ENCODE results near the gene ID2. TPM values are rescaled to one million over a fixed set of nuclear protein-coding genes. Genes with fewer than 3 reads are reported as not detected.
A peak's percentile ranks its signal among the peaks of the same experiment; 100 is the strongest.

Gene ID2
- total and polyA plus RNA-seq, 3 experiments from 2014 or later = 162 to 378 (median 165) TPM

- Histone ChIP-seq H3K27ac (ENCODE audit: low read depth, low read length) (peak overlapping the region; percentile 82), H3K36me3 (ENCODE audit: insufficient read depth, low read length) (no peaks in the 10 kb centered on the region), H3K27me3 (ENCODE audit: insufficient read depth, low read length, poor library complexity, severe bottlenecking) (peaks cover 12% of the 10 kb centered on the region), H3K4me3 (ENCODE audit: low read length) (peak overlapping the region; percentile 70), H3K4me1 (ENCODE audit: insufficient read depth, low read length) (peaks cover 39% of the 10 kb centered on the region), H3K9me3 (ENCODE audit: low read length) (no peaks in the 10 kb centered on the region)
- POLR2A ChIA-PET = interaction anchor here (0.6 to 3.3 kb wide), 29 partner anchors 23 to 1767 kb away, joined by 3 to 83 read pairs (median 5); partner anchors contain the start of gene ODC1
- H3K27ac Mint-ChIP-seq = peak overlapping the region; percentile 92 to 97 (median 96)
- H3K27me3 Mint-ChIP-seq = peaks cover 11 to 15% of the 10 kb centered on the region in 2 donors
- peak overlapping the region; percentile 88 to 100 (median 98) for H3K4me3 Mint-ChIP-seq
- peak; percentile 54 to 82 (median 71) for DNase-seq
- H3K4me1 Mint-ChIP-seq = peaks cover 42 to 48% (median 48%) of the 10 kb centered on the region in 3 donors
- H3K36me3 Mint-ChIP-seq = peaks cover 0 to 25% (median 10%) of the 10 kb centered on the region in 3 donors
- H3K9me3 Mint-ChIP-seq = peaks cover 0 to 1% (median 0%) of the 10 kb centered on the region in 5 donors
- CTCF ChIA-PET = interaction anchor here (0.8 to 4.9 kb wide), 14 partner anchors 10 to 1584 kb away, joined by 3 to 31 read pairs (median 3); no protein-coding TSS in a partner anchor
Observed at GRCh38 chr2:8680822-8681760, 765 bp upstream of the ID2 start.

GRCh38 chr2:8682719-8683667 is 1.1 kb downstream of the ID2 start:
- peaks cover 34 to 39% (median 38%) of the 10 kb centered on the region in 3 donors for H3K4me1 Mint-ChIP-seq
- H3K36me3 ChIP-seq (ENCODE audit: insufficient read depth, low read length) = no peaks in the 10 kb centered on the region
- peak overlapping the region; percentile 95 to 100 (median 99) for H3K4me3 Mint-ChIP-seq
- H3K27me3 Mint-ChIP-seq = peaks cover 2 to 5% of the 10 kb centered on the region in 2 donors
- POLR2A ChIA-PET = interaction anchor here (0.7 to 3.3 kb wide), 17 partner anchors 39 to 1215 kb away, joined by 3 to 83 read pairs (median 6); no protein-coding TSS in a partner anchor
- H3K27ac Mint-ChIP-seq = peak overlapping the region; percentile 86 to 99 (median 96)
- no peaks in the 10 kb centered on the region for H3K27me3 ChIP-seq (ENCODE audit: insufficient read depth, low read length, poor library complexity, severe bottlenecking)
- H3K36me3 Mint-ChIP-seq = peaks cover 2 to 25% (median 10%) of the 10 kb centered on the region in 3 donors
- no peaks in the 10 kb centered on the region for H3K9me3 Mint-ChIP-seq
- CTCF ChIA-PET = interaction anchor here (1.0 to 4.9 kb wide), 8 partner anchors 108 to 1255 kb away, joined by 3 to 31 read pairs (median 6); no protein-coding TSS in a partner anchor
- H3K9me3 ChIP-seq (ENCODE audit: low read length) = no peaks in the 10 kb centered on the region
- peak in 4 of 5 donors; percentile 35 to 67 (median 56) for DNase-seq
- H3K4me3 ChIP-seq (ENCODE audit: low read length) = peak overlapping the region; percentile 99
- peak overlapping the region; percentile 81 for H3K27ac ChIP-seq (ENCODE audit: low read depth, low read length)
- H3K4me1 ChIP-seq (ENCODE audit: insufficient read depth, low read length) = peaks cover 26% of the 10 kb centered on the region

DNA sequence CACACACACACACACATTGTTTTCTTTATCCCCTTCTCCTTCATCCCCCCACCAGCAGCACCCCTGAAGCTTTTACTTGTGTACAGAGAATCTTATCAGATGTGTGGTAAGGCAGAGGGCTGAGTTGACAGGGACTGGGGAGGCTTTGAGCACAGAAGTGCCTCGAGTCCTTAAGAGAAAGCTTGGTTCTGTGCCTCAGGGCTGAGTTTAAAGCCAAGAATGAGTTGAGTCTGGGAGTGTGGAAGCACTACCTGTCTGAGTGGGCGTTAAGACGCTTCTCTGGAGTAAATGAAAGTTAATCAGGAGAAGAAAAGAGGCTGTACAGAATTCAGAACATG is 2.7 kb downstream of the ID2 start:
- Histone ChIP-seq H3K27ac (ENCODE audit: low read depth, low read length) (peak overlapping the region; percentile 70), H3K4me3 (ENCODE audit: low read length) (peak overlapping the region; percentile 63), H3K27me3 (ENCODE audit: insufficient read depth, low read length, poor library complexity, severe bottlenecking) (no peaks in the 10 kb centered on the region), H3K9me3 (ENCODE audit: low read length) (no peaks in the 10 kb centered on the region), H3K4me1 (ENCODE audit: insufficient read depth, low read length) (peaks cover 19% of the 10 kb centered on the region), H3K36me3 (ENCODE audit: insufficient read depth, low read length) (no peaks in the 10 kb centered on the region)
- Mint-ChIP-seq H3K27me3 (peaks cover 3 to 5% of the 10 kb centered on the region in 2 donors), H3K4me1 (peaks cover 26 to 31% (median 31%) of the 10 kb centered on the region in 3 donors), H3K4me3 (peak overlapping the region; percentile 94 to 100 (median 99)), H3K27ac (peak overlapping the region; percentile 81 to 99 (median 96)), H3K36me3 (peaks cover 4 to 23% (median 12%) of the 10 kb centered on the region in 3 donors), H3K9me3 (no peaks in the 10 kb centered on the region)
- POLR2A ChIA-PET = interaction anchor here (1.0 to 1.7 kb wide), 5 partner anchors 196 to 1481 kb away, joined by 3 to 8 read pairs (median 7); no protein-coding TSS in a partner anchor
- CTCF ChIA-PET = interaction anchor here (0.8 to 1.7 kb wide), 10 partner anchors 8 to 1480 kb away, joined by 3 to 12 read pairs (median 3); no protein-coding TSS in a partner anchor
- DNase-seq = peak; percentile 30 to 57 (median 57)

- peaks cover 21 to 25% (median 25%) of the 10 kb centered on the region in 3 donors for H3K4me1 Mint-ChIP-seq
- H3K36me3 Mint-ChIP-seq = peaks cover 6 to 23% (median 15%) of the 10 kb centered on the region in 3 donors
- H3K9me3 ChIP-seq (ENCODE audit: low read length) = no peaks in the 10 kb centered on the region
Observed at GRCh38 chr2:8684878-8685696, 3.2 kb downstream of the ID2 start.

GRCh38 chr2:8685697-8686358 is 4.0 kb downstream of the ID2 start:
- Histone ChIP-seq H3K9me3 (ENCODE audit: low read length) (no peaks in the 10 kb centered on the region), H3K36me3 (ENCODE audit: insufficient read depth, low read length) (no peaks in the 10 kb centered on the region), H3K4me3 (ENCODE audit: low read length) (peak overlapping the region; percentile 63), H3K27me3 (ENCODE audit: insufficient read depth, low read length, poor library complexity, severe bottlenecking) (no peaks in the 10 kb centered on the region), H3K27ac (ENCODE audit: low read depth, low read length) (peak overlapping the region; percentile 70), H3K4me1 (ENCODE audit: insufficient read depth, low read length) (peaks cover 5% of the 10 kb centered on the region)
- DNase-seq = peak; percentile 74 to 82 (median 77)
- peak overlapping the region; percentile 71 to 88 (median 75) for H3K4me3 Mint-ChIP-seq
- ChIA-PET POLR2A (interaction anchor here (1.0 to 1.7 kb wide), 2 partner anchors 1255 to 1258 kb away, joined by 3 to 8 read pairs; no protein-coding TSS in a partner anchor), CTCF (interaction anchor here (1.7 kb wide), 2 partner anchors 960 to 1257 kb away, joined by 9 to 12 read pairs; no protein-coding TSS in a partner anchor)
- H3K27me3 Mint-ChIP-seq = peaks cover 5 to 8% of the 10 kb centered on the region in 2 donors
- peaks cover 14 to 18% (median 17%) of the 10 kb centered on the region in 3 donors for H3K4me1 Mint-ChIP-seq
- H3K36me3 Mint-ChIP-seq = peaks cover 6 to 23% (median 16%) of the 10 kb centered on the region in 3 donors
- H3K27ac Mint-ChIP-seq = peak overlapping the region; percentile 55 to 87 (median 74)
- H3K9me3 Mint-ChIP-seq = no peaks in the 10 kb centered on the region

More at GRCh38 chr2:8684878-8685696, 3.2 kb downstream of the ID2 start:
- Mint-ChIP-seq H3K27me3 (peaks cover 5 to 6% of the 10 kb centered on the region in 2 donors), H3K4me3 (peak overlapping the region; percentile 94 to 100 (median 99)), H3K27ac (peak overlapping the region; percentile 81 to 99 (median 96)), H3K9me3 (no peaks in the 10 kb centered on the region)
- Histone ChIP-seq H3K27ac (ENCODE audit: low read depth, low read length) (peak overlapping the region; percentile 70), H3K4me3 (ENCODE audit: low read length) (peak overlapping the region; percentile 63), H3K4me1 (ENCODE audit: insufficient read depth, low read length) (peaks cover 13% of the 10 kb centered on the region), H3K27me3 (ENCODE audit: insufficient read depth, low read length, poor library complexity, severe bottlenecking) (no peaks in the 10 kb centered on the region), H3K36me3 (ENCODE audit: insufficient read depth, low read length) (no peaks in the 10 kb centered on the region)
- CTCF ChIA-PET = interaction anchor here (1.0 to 1.7 kb wide), 9 partner anchors 9 to 1480 kb away, joined by 3 to 12 read pairs (median 3); no protein-coding TSS in a partner anchor
- DNase-seq = peak; percentile 25 to 69 (median 38)
- POLR2A ChIA-PET = interaction anchor here (1.0 to 1.7 kb wide), 6 partner anchors 196 to 1482 kb away, joined by 3 to 8 read pairs (median 5); no protein-coding TSS in a partner anchor

- CTCF ChIA-PET = interaction anchor here (1.9 kb wide), 1 partner anchor 1265 kb away, joined by 5 read pairs; no protein-coding TSS in a partner anchor
- H3K4me3 ChIP-seq (ENCODE audit: low read length) = no peak overlapping the region
Observed at GRCh38 chr2:8691859-8692437, 10.1 kb downstream of the ID2 start.

More at GRCh38 chr2:8691859-8692437, 10.1 kb downstream of the ID2 start:
- no peak for DNase-seq
- no peak overlapping the region for H3K27ac Mint-ChIP-seq
- Histone ChIP-seq H3K27me3 (ENCODE audit: insufficient read depth, low read length, poor library complexity, severe bottlenecking) (peaks cover 6% of the 10 kb centered on the region), H3K36me3 (ENCODE audit: insufficient read depth, low read length) (no peaks in the 10 kb centered on the region), H3K27ac (ENCODE audit: low read depth, low read length) (no peak overlapping the region), H3K9me3 (ENCODE audit: low read length) (no peaks in the 10 kb centered on the region), H3K4me1 (ENCODE audit: insufficient read depth, low read length) (no peaks in the 10 kb centered on the region)
- H3K27me3 Mint-ChIP-seq = peaks cover 14 to 28% of the 10 kb centered on the region in 2 donors
- no peaks in the 10 kb centered on the region for H3K9me3 Mint-ChIP-seq
- POLR2A ChIA-PET = no interaction called here
- peaks cover 0 to 4% (median 4%) of the 10 kb centered on the region in 3 donors for H3K4me1 Mint-ChIP-seq
- peak overlapping the region in 1 of 7 donors; percentile 8 for H3K4me3 Mint-ChIP-seq
- peaks cover 0 to 18% (median 9%) of the 10 kb centered on the region in 3 donors for H3K36me3 Mint-ChIP-seq
